ENCODE results near the gene ZC2HC1C.

Gene ZC2HC1C

DNA sequence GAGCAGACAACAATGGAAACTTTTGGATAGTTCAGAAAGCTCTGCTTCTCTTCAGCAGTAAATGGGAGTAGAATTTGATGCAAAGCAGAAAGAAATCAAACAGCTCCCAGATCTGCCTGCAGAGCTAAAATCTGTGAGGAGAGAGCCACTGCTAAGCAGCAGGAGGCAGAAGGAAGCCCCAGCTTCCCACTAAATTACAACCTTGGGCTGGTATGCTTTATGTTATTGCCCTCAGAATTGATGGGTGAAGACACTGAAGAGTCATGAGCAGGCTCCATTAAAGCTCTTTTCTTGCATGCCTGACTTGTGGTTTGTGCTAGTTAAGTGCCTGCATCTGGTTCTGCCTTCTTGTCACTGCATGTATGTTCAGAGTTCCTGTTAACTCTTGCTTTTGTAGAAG is 8.4 kb downstream of the ZC2HC1C start:
- TF ChIP-seq TAF1 (IDR thresholded peaks at IDR 0.05; ENCODE audit: borderline replicate concordance, insufficient read depth, low read length) (no peak), POLR2AphosphoS5 (IDR thresholded peaks at IDR 0.05; ENCODE audit: low read depth, low read length) (no peak), FOXP2 (optimal IDR thresholded peaks at IDR 0.05; ENCODE audit: borderline replicate concordance, extremely low read depth, extremely low read length, insufficient read depth) (no peak), SIN3A (IDR thresholded peaks at IDR 0.05; ENCODE audit: borderline replicate concordance, insufficient read depth, low read length) (no peak)
- TF ChIP-seq, protein P1, sequence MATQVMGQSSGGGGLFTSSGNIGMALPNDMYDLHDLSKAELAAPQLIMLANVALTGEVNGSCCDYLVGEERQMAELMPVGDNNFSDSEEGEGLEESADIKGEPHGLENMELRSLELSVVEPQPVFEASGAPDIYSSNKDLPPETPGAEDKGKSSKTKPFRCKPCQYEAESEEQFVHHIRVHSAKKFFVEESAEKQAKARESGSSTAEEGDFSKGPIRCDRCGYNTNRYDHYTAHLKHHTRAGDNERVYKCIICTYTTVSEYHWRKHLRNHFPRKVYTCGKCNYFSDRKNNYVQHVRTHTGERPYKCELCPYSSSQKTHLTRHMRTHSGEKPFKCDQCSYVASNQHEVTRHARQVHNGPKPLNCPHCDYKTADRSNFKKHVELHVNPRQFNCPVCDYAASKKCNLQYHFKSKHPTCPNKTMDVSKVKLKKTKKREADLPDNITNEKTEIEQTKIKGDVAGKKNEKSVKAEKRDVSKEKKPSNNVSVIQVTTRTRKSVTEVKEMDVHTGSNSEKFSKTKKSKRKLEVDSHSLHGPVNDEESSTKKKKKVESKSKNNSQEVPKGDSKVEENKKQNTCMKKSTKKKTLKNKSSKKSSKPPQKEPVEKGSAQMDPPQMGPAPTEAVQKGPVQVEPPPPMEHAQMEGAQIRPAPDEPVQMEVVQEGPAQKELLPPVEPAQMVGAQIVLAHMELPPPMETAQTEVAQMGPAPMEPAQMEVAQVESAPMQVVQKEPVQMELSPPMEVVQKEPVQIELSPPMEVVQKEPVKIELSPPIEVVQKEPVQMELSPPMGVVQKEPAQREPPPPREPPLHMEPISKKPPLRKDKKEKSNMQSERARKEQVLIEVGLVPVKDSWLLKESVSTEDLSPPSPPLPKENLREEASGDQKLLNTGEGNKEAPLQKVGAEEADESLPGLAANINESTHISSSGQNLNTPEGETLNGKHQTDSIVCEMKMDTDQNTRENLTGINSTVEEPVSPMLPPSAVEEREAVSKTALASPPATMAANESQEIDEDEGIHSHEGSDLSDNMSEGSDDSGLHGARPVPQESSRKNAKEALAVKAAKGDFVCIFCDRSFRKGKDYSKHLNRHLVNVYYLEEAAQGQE (IDR thresholded peaks at IDR 0.05; ENCODE audit: insufficient read depth in 1 of 2, low read depth in 2 of 2, low read length in 2 of 2) = no peak

DNA sequence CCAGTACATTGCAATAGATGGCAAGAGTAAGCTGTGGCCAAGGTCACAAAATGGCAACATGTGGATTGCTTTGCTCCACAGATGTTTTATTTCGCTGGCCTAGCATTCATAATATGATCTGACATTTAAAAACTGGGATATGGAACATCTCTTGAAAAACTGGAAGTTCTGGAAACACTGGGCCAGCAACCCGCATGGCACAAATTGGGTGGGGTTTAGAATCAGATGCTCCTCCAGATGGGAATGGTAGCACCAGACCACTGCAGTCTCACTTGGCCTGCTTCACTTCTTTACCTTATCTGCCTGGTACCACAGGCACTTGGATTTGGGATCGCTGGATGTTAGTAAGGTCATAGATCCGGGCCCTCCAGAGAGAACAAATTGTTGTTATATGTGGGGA is 10.1 kb downstream of the ZC2HC1C start:
- TF ChIP-seq FOXP2 (optimal IDR thresholded peaks at IDR 0.05; ENCODE audit: borderline replicate concordance, extremely low read depth, extremely low read length, insufficient read depth) = no peak
- no peak for TF ChIP-seq TAF1 (IDR thresholded peaks at IDR 0.05; ENCODE audit: borderline replicate concordance, insufficient read depth, low read length)
- no peak for TF ChIP-seq SIN3A (IDR thresholded peaks at IDR 0.05; ENCODE audit: borderline replicate concordance, insufficient read depth, low read length)
- TF ChIP-seq POLR2AphosphoS5 (IDR thresholded peaks at IDR 0.05; ENCODE audit: low read depth, low read length) = no peak
- TF ChIP-seq, protein P1 (IDR thresholded peaks at IDR 0.05; ENCODE audit: insufficient read depth in 1 of 2, low read depth in 2 of 2, low read length in 2 of 2) = no peak

DNA sequence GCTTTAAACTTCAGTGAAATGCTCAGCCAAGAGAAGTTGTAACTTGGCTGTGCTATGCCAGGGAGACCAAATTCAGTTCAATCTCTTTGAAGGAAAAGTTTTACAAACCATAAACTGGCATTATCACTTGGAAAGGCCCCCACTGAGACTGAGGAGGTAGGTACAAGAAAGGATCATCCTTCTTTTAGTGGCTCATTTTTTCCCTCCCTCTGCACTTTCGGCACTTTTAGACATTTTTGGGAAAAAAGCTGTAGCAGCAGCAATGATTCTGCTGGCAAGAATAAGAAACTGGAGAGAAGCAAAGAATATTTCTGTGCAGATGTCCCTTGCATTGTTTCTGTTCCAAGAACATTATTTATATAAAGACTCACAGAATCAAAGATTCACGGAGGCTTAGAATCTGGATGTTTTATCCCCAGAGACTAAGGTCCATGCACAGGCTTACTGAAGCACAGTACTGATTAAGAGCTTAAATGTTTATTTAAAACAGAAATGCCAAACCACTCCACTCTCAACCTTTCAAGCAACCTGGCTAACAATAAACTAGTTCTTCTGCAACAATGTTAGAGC is 12.3 kb downstream of the ZC2HC1C start:
- TF ChIP-seq, protein P1 (IDR thresholded peaks at IDR 0.05; ENCODE audit: insufficient read depth in 1 of 2, low read depth in 2 of 2, low read length in 2 of 2) = no peak
- TF ChIP-seq SIN3A (IDR thresholded peaks at IDR 0.05; ENCODE audit: borderline replicate concordance, insufficient read depth, low read length) (no peak), POLR2AphosphoS5 (IDR thresholded peaks at IDR 0.05; ENCODE audit: low read depth, low read length) (no peak), FOXP2 (optimal IDR thresholded peaks at IDR 0.05; ENCODE audit: borderline replicate concordance, extremely low read depth, extremely low read length, insufficient read depth) (no peak), TAF1 (IDR thresholded peaks at IDR 0.05; ENCODE audit: borderline replicate concordance, insufficient read depth, low read length) (no peak)

DNA sequence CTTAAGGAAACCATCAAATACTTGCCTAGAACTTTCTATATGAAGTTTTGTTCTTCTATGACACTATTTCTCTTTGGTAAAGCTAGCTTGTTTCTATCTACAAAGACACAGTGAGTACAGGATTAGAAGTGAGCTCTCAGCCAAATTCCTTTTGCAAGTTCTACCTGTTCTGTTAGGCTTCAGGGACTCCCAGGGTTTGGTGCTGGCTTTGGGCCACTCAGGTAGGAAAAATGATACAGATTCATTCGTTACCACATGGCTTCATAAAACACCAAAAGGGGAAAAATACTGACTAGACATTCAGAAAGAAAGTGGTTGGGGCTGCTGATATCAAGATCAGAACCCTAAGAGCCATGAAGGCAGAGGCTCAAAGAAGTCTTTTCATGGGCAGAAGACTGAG is 13.8 kb downstream of the ZC2HC1C start:
- TF ChIP-seq, protein P1 (IDR thresholded peaks at IDR 0.05; ENCODE audit: insufficient read depth in 1 of 2, low read depth in 2 of 2, low read length in 2 of 2) = no peak
- TF ChIP-seq TAF1 (IDR thresholded peaks at IDR 0.05; ENCODE audit: borderline replicate concordance, insufficient read depth, low read length) = no peak
- TF ChIP-seq POLR2AphosphoS5 (IDR thresholded peaks at IDR 0.05; ENCODE audit: low read depth, low read length) = no peak
- TF ChIP-seq SIN3A (IDR thresholded peaks at IDR 0.05; ENCODE audit: borderline replicate concordance, insufficient read depth, low read length) = no peak
- no peak for TF ChIP-seq FOXP2 (optimal IDR thresholded peaks at IDR 0.05; ENCODE audit: borderline replicate concordance, extremely low read depth, extremely low read length, insufficient read depth)

Measured in PFSK-1 (cell line).